Small intestine (tissue), 7 donors: ENCODE measurements around the gene SLC7A7. TPM values are rescaled to one million over a fixed set of nuclear protein-coding genes. Genes with fewer than 3 reads are reported as not detected.
"Not testable (repeated sequence)": the region's sequence is repeated elsewhere in the genome, so short reads cannot be mapped to it uniquely, and the experiment has no call there.

Experiments used
- DNase-seq, 2 donors: peaks; one replicate each; pipeline versions ENCODE4 v3.0.0 to v3.0.0-alpha.2; 2013
- FAIRE-seq: peaks from 2 replicates; lab custom pipeline; 2012; peaks lifted over from hg19 to GRCh38; lab: Jason Lieb, UNC
- H3K27ac ChIP-seq, 3 donors: one replicate each; pipeline ENCODE4 v1.5.1; 2013; ENCODE audit warnings: low read length in 2 of 3, mild to moderate bottlenecking in 2 of 3, control low read depth in 1 of 3, inconsistent platforms in 1 of 3, low read depth in 1 of 3, moderate library complexity in 1 of 3
- H3K27me3 ChIP-seq, 3 donors: one replicate each; pipeline ENCODE4 v1.6.1; 2013; ENCODE audit warnings: low read length in 3 of 3, inconsistent platforms in 1 of 3; ENCODE audit not compliant: control insufficient read depth in 3 of 3, insufficient read depth in 3 of 3
- H3K36me3 ChIP-seq, 3 donors: one replicate each; pipeline ENCODE4 v1.6.1; 2013; ENCODE audit warnings: low read length in 3 of 3, inconsistent platforms in 1 of 3, low read depth in 1 of 3, mild to moderate bottlenecking in 1 of 3, moderate library complexity in 1 of 3; ENCODE audit not compliant: control insufficient read depth in 3 of 3, insufficient read depth in 2 of 3
- H3K4me1 ChIP-seq, 3 donors: one replicate each; pipeline ENCODE4 v1.6.1; 2013; ENCODE audit warnings: low read length in 2 of 3, inconsistent platforms in 1 of 3, low read depth in 1 of 3, mild to moderate bottlenecking in 1 of 3, moderate library complexity in 1 of 3; ENCODE audit not compliant: control insufficient read depth in 3 of 3, insufficient read depth in 2 of 3
- H3K4me3 ChIP-seq, 3 donors: one replicate each; pipeline ENCODE4 v1.5.1; 2013; ENCODE audit warnings: low read length in 3 of 3, control low read depth in 1 of 3, inconsistent platforms in 1 of 3, low read depth in 1 of 3, mild to moderate bottlenecking in 1 of 3, moderate library complexity in 1 of 3
- H3K9me3 ChIP-seq, 2 donors: one replicate each; pipeline ENCODE4 v1.6.1; 2013; ENCODE audit warnings: low read depth in 1 of 2, low read length in 1 of 2; ENCODE audit not compliant: control insufficient read depth in 2 of 2, insufficient read depth in 1 of 2
- whole genome bisulfite sequencing, 3 donors: extraction: QIAGEN DNeasy Blood & Tissue Kit; methylation state at CpG; one replicate each; pipeline ENCODE4 v1.1.7; 2013; 5-methylcytosine and 5-hydroxymethylcytosine counted together
- polyA plus RNA-seq, 4 donors: library from polyadenylated mRNA; stranded (reverse) in 3 of 4; unstranded in 1 of 4; fragments of 200-250 nt in 3 of 4; fragments of 120-200 nt in 1 of 4; gene quantifications; one replicate each; pipeline versions ENCODE4 v1.2.1 to v1.2.3, GENCODE V29; 2013
- donor health status: healthy with polysubstance abuse.
- donor health status: control.
- donor health status: control.
- donor health status: Bipolar disorder and iron deficiency.
- donor health status: healthy.

Gene SLC7A7
- polyA plus RNA-seq, 4 donors = 52.9 to 697 (median 287) TPM

- no peaks in the 10 kb centered on the region for H3K9me3 ChIP-seq
- H3K4me3 ChIP-seq = no peak overlapping the region
- H3K36me3 ChIP-seq = peaks cover 0 to 32% (median 0%) of the 10 kb centered on the region in 3 donors
- H3K27ac ChIP-seq = peak overlapping the region in 1 of 3 donors; percentile 65
- peaks cover 0 to 23% (median 0%) of the 10 kb centered on the region in 3 donors for H3K4me1 ChIP-seq
- 88 to 91% (median 90%) methylated on average over 5 of the region's 5 CpGs for WGBS, 3 donors
- no peaks in the 10 kb centered on the region for H3K27me3 ChIP-seq
- DNase-seq (no peak), FAIRE-seq (no peak)
Observed at GRCh38 chr14:22780941-22781300, 34.3 kb downstream of the SLC7A7 start.

- no peak overlapping the region for H3K4me3 ChIP-seq
- DNase-seq = no peak
- H3K27ac ChIP-seq = peak overlapping the region in 1 of 3 donors; percentile 65
- peaks cover 0 to 23% (median 0%) of the 10 kb centered on the region in 3 donors for H3K4me1 ChIP-seq
- no peaks in the 10 kb centered on the region for H3K9me3 ChIP-seq
- peaks cover 0 to 35% (median 2%) of the 10 kb centered on the region in 3 donors for H3K36me3 ChIP-seq
- H3K27me3 ChIP-seq = no peaks in the 10 kb centered on the region
- FAIRE-seq = no peak
- WGBS, 3 donors = 69 to 93% (median 72%) methylated on average over 2 of the region's 2 CpGs
Observed at GRCh38 chr14:22780105-22780679, 35.0 kb downstream of the SLC7A7 start.

GRCh38 chr14:22778084-22778483, 37.2 kb downstream of the SLC7A7 start:
- DNase-seq (no peak), FAIRE-seq (no peak)
- WGBS, 3 donors = 83 to 89% (median 86%) methylated on average over 2 of the region's 2 CpGs
- Histone ChIP-seq H3K27me3 (no peaks in the 10 kb centered on the region), H3K4me1 (peaks cover 0 to 23% (median 0%) of the 10 kb centered on the region in 3 donors), H3K4me3 (no peak overlapping the region), H3K36me3 (peaks cover 5 to 38% (median 6%) of the 10 kb centered on the region in 3 donors), H3K9me3 (no peaks in the 10 kb centered on the region), H3K27ac (no peak overlapping the region)

GRCh38 chr14:22776849-22777248, 38.4 kb downstream of the SLC7A7 start:
- not testable (repeated sequence) for H3K27me3 ChIP-seq, H3K9me3 ChIP-seq, DNase-seq, FAIRE-seq, H3K4me3 ChIP-seq, H3K27ac ChIP-seq
- 87 to 94% (median 92%) methylated on average over 8 of the region's 8 CpGs for WGBS, 3 donors
- Histone ChIP-seq H3K36me3 (peaks cover 6 to 44% (median 7%) of the 10 kb centered on the region in 3 donors), H3K4me1 (peaks cover 0 to 23% (median 0%) of the 10 kb centered on the region in 3 donors)

- FAIRE-seq = no peak
- no peaks in the 10 kb centered on the region for H3K27me3 ChIP-seq
Observed at GRCh38 chr14:22776215-22776614, 39.0 kb downstream of the SLC7A7 start.

GRCh38 chr14:22774011-22774706, 41.1 kb downstream of the SLC7A7 start:
- WGBS, 3 donors = 88 to 89% (median 89%) methylated on average over 10 of the region's 10 CpGs
- Histone ChIP-seq H3K36me3 (peaks cover 27 to 55% (median 30%) of the 10 kb centered on the region in 3 donors), H3K27me3 (no peaks in the 10 kb centered on the region), H3K4me3 (no peak overlapping the region), H3K4me1 (no peaks in the 10 kb centered on the region), H3K9me3 (no peaks in the 10 kb centered on the region), H3K27ac (no peak overlapping the region)
- no peak for FAIRE-seq
- no peak for DNase-seq

More at GRCh38 chr14:22776215-22776614, 39.0 kb downstream of the SLC7A7 start:
- Histone ChIP-seq H3K27ac (no peak overlapping the region), H3K4me1 (peaks cover 0 to 17% (median 0%) of the 10 kb centered on the region in 3 donors), H3K36me3 (peaks cover 11 to 46% (median 11%) of the 10 kb centered on the region in 3 donors), H3K9me3 (no peaks in the 10 kb centered on the region), H3K4me3 (no peak overlapping the region)
- no peak for DNase-seq
- 89 to 92% (median 91%) methylated on average over 2 of the region's 2 CpGs for WGBS, 3 donors

GRCh38 chr14:22773162-22774010, 41.8 kb downstream of the SLC7A7 start:
- no peak overlapping the region for H3K4me3 ChIP-seq
- no peaks in the 10 kb centered on the region for H3K9me3 ChIP-seq
- 91 to 95% (median 94%) methylated on average over 8 of the region's 8 CpGs for WGBS, 3 donors
- no peak overlapping the region for H3K27ac ChIP-seq
- DNase-seq (no peak), FAIRE-seq (no peak)
- no peaks in the 10 kb centered on the region for H3K27me3 ChIP-seq
- peaks cover 27 to 53% (median 32%) of the 10 kb centered on the region in 3 donors for H3K36me3 ChIP-seq
- H3K4me1 ChIP-seq = peaks cover 0 to under 1% (median 0%) of the 10 kb centered on the region in 3 donors

GRCh38 chr14:22772725-22773124, 42.5 kb downstream of the SLC7A7 start:
- WGBS, 3 donors = 98 to 100% (median 100%) methylated on average over 1 of the region's 1 CpG
- H3K27ac ChIP-seq = no peak overlapping the region
- no peak overlapping the region for H3K4me3 ChIP-seq
- H3K9me3 ChIP-seq = no peaks in the 10 kb centered on the region
- H3K27me3 ChIP-seq = no peaks in the 10 kb centered on the region
- H3K4me1 ChIP-seq = peaks cover 0 to 4% (median 3%) of the 10 kb centered on the region in 3 donors
- peaks cover 27 to 56% (median 35%) of the 10 kb centered on the region in 3 donors for H3K36me3 ChIP-seq
- FAIRE-seq (no peak), DNase-seq (no peak)
